AG09319 (cell line): ENCODE measurements around the gene SERPINB8.

Source experiments
- DNase-seq: peaks from one replicate; pipeline ENCODE4 v3.0.0-alpha.2; 2010; ENCODE audit warnings: low read depth; ENCODE audit errors: extremely low read depth
- CTCF ChIP-seq: IDR thresholded peaks from 2 replicates; pipeline ENCODE4 v1.5.1; 2011; ENCODE audit warnings: low read depth, mild to moderate bottlenecking, inconsistent platforms, low read length, moderate library complexity

Gene SERPINB8

GRCh38 chr18:64017870-64018269 lies 48.0 kb downstream of the SERPINB8 start:
- peak; percentile 36 for TF ChIP-seq CTCF
- no peak for DNase-seq

DNA sequence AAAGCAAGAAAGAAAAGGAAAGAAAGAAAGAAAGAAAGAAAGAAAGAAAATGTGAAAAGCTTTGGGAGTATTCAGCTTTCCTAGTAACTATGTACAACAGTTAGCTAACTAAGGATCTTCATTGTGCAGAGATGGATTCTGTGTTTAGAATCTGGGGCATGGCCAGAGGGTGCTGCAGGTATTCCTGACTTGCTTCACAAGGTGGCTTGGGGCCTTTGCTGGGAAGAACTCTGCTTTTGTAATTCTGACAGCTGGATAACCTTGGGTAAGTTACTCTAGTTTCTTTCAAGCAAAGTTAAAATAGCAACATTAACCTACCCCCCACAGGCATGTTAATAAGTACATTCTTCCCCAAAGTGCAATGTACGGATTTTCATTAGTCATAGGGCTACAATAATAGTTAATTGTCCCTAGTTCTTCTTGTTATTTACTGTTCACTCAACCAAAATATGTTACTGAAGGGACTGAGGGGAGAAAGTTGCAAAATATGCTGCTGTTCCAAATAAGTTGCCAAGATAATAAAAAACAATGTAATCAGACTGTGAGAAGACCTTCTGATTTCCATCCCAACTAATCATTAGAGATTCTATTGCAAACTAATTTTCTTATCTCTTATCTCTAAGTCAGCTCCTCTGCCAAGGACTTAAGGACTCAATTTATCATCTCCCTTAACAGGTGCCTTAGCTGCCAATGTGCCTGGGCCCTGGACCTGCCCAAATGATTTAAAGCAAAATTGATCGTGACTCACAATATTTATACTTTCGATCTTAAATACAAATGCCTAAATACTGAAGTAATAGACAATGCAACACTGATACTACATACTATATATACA lies 50.3 kb downstream of the SERPINB8 start:
- no peak for TF ChIP-seq CTCF
- DNase-seq: no peak

GRCh38 chr18:64026350-64026749 lies 56.5 kb downstream of the SERPINB8 start:
- TF ChIP-seq CTCF: no peak
- no peak for DNase-seq

GRCh38 chr18:64027931-64028695 lies 58.2 kb downstream of the SERPINB8 start:
- TF ChIP-seq CTCF: no peak
- DNase-seq: no peak

DNA sequence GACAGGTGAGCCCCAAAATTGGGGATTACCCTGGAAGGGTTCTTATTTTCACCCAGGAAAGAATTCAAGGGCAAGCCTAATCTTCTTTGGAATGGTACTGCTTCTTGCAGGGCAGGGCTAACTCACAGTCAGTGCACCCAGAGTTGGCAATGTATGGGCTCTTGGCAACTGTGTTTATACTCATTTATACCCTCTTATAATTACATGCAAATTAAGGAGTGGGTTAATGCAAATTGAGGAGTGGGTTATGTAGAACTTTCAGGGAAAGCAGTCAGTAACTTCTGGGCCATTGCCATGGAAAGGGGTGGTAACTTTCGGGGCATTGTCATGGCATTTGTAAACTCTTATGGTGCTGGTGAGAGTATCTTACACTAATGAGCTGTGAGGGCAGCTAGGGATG lies 59.2 kb downstream of the SERPINB8 start:
- DNase-seq: no peak
- no peak for TF ChIP-seq CTCF

- no peak for DNase-seq
- TF ChIP-seq CTCF: no peak
These were observed 61.5 kb downstream of the SERPINB8 start for GRCh38 chr18:64031411-64031810.

DNA sequence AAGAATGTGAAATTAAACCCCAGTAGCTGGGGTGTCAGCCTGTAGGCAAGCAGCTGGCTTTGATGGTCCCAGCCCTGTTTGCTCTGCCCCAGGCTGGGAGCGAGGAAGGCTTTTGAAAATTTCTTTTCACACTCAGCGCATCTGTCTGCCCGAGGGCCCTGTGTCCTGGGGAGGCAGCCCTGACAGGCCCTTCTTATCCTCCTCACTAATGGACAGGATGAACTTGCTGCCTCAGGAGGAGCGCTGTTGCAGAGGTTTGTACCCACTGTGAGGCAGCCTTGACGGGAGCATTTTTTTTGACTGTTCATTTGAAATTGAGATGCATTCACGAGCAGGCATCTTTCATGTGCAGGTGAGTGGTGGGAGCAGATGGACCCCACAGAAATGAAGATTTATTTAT lies 62.4 kb downstream of the SERPINB8 start:
- no peak for DNase-seq
- no peak for TF ChIP-seq CTCF
